Right lung (tissue), 5 donors: ENCODE results near the gene HHATL. TPM values are rescaled to one million over a fixed set of nuclear protein-coding genes. Genes with fewer than 3 reads are reported as not detected.

Experiments
- DNase-seq, 2 donors: peaks; one replicate each; pipeline ENCODE4 v3.0.0-alpha.2; 2013
- polyA plus RNA-seq, 5 donors: library from polyadenylated mRNA; unstranded; fragments of 120-200 nt; gene quantifications; one replicate each; pipeline versions ENCODE4 v1.2.1 to v1.2.3, GENCODE V29; 2013; ENCODE audit warnings: inconsistent platforms in 1 of 5, low replicate concordance in 1 of 5; ENCODE audit not compliant: insufficient read length in 5 of 5, insufficient read depth in 1 of 5

Gene HHATL
- polyA plus RNA-seq, 5 donors = 0.84 to 3.0 (median 1.6) TPM; not detected in 1

DNA sequence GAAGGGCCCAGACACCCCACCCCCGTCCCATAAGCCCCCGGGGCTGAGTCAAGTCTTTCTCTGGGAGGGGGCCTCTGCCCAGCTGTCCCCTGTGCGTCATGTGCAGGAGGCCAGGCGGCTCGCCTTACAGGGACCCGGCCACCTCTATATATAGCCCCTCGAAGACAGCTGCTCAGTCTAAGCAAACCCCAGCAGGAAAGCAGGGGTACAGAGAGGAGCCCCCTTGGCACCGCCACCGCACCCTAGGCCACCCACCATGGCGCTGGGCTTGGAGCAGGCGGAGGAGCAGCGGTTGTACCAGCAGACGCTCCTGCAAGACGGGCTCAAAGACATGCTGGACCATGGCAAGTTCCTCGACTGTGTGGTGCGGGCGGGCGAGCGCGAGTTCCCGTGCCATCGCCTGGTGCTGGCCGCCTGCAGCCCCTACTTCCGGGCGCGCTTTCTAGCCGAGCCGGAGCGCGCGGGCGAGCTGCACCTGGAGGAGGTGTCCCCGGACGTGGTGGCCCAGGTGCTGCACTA, 17.2 kb downstream of the HHATL start, which contains the start of gene KLHL40:
TSS of gene KLHL40 (plus strand) at position 175 of the 519 bp plus-strand sequence. CDS start at position 257, 82 bp downstream.
- no peak for DNase-seq

DNA sequence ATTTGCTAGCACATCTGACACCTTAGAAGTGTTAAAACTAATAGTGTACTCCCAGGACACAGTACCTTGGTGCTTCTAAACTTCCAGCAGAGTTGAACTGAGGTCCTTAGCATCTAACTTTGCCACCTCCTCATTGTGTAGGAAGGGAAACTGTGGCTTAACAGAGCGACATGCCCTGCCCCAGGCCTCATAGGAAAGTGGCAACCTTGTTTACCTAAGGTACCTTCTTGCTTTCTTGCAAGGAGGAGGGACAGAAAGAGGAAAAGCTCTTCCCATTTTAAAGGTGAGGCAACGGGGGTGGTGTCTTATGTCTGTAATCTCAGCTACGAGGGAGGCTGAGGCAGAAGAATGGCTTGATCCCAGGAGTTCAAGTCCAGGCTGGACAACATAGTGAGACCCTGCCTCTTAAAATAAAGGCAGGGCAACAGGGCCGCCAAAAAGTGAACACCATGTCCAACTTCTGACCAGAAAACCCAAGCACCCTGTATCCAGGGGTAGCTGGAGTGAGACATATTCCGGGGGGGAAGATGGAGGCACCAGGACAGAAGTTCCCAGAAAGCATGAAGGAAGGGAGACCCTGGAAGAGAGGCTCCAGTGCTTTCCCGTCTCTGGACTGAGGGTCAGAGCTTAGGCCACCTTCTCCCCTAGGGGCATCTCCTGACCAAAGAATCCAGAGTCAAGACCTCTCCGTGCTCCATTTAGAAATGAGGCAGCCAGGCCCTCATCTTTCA, 17.8 kb downstream of the HHATL start:
- no peak for DNase-seq

DNA sequence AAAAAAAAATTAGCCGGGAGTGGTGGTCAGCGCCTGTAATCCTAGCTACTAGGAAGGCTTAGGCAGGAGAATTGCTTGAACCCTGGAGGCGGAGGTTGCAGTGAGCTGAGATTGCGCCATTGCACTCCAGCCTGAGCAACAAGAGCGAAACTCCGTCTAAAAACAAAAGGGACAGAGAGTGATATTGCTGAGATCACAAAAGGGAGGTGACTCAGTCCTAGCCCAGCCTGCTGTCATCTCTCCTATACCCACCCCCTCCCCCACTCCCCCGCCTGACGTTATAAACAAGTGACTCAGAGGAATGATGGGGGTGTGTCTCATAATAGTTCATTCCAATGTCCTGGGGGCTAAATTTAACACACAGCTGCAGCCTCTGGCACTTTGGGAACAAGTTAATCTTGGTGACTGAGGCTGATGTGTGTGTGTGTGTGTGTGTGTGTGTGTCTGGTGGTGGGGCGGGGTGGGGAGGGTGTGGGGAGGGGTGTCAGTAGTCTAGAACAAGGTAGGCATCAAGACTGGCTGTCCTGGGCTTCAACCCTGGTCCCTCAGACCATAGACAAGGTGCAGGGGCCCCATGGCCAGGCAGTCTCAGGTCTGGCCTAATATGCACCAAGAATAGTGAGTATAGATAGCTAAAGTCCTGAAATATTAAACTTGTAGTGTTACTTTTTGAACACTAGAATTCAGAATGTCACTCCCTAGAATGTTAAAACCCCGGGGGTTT, 18.6 kb downstream of the HHATL start:
- DNase-seq = no peak

DNA sequence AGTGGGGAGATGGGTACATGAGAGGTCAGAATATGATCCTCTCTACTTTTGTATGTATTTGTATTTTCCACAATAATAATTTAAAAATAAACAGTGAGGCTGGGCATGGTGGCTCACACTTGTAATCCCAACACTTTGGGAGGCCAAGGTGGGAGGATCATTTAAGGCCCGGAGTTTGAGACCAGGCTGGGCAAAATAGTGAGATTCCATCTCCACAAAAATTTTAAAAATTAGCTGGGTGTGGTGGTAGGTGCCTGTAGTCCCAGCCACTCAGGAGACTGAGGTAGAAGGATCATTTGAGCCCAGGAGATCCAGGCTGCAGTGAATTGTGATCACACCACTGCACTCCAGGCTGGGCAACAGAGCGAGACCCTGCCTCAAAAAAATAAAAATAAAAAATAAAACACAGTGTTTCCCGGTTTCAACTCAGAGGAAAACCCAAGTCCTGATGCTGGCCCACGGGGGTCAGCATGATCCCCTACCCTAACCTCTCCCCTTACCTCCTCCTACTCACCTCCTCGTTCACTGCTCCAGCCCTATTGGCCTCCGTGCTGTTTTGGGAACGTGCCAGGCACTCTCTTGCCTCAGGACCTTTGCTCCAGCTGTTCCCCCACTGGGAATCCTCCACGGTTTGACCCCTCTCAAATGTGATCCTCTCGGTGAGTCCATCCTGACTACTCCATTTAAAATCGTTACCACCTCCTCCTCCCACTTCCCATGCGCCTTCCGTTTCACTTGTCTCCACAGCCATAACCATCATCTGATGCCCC, 20.1 kb downstream of the HHATL start:
- DNase-seq = no peak

DNA sequence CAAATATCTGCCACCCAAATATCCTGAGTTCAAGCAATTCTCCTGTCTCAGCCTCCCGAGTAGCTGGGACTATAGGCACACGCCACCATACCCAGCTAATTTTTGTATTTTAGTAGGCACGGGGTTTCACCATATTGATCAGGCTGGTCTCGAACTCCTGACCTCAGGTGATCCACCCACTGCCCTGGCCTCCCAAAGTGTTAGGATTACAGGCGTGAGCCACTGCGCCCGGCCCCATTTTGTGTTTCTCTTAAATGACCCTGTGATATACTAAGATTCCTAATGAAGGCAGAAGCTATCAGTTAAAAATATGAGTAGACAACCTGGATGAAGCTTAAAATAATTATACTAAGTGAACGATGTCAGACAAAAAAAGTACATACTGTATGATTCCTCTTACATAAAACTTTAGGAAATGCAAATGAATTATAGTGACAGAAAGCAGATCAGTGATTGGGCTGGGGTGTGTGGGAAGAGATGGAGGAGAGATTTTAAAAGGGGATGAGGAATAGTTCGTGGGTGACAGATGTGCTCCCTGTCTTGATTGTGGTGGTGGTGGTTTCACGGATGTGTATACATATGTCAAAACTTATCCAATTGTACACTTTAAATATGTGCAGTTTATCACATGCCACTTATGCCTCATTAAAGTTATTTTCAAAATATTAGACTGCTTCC, 21.1 kb downstream of the HHATL start:
- no peak for DNase-seq

DNA sequence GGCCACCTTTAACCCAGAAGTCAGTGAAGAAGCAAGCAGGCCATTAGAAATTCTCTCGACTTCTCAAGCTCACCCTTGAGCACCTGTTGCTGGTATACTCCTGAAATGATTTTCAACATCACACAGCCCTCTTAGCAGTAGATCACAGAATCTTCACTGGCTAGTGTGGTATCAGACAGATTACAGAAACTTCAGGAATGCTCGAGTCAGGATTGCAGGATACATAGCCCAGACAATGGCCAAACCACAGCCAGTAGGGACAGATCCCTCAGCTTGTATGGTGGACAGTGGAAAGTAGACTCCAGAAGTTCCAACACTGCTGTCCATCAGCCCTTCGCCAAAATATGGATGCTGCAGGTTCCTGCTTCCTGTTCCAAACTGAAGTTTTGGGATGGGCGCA, 21.8 kb downstream of the HHATL start:
- no peak for DNase-seq

DNA sequence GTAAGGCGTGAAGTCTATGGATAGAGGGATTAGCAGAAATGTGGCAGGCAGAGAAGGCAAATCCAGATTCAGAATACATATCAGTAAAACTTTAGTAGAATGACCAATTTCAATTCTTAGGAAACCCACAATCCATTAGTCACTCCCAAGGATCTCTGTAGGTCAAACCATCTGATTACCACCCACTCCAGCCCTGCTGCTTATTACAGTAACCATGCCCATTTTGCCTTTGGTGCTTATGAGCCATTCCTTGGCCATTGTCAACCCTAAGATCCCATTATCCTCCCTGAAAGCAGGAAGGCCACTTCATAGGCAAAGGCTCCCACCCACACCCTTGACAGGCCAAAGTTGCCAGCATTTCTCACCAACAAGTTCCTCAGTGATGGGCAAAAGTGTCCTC, 22.3 kb downstream of the HHATL start:
- DNase-seq = no peak

DNA sequence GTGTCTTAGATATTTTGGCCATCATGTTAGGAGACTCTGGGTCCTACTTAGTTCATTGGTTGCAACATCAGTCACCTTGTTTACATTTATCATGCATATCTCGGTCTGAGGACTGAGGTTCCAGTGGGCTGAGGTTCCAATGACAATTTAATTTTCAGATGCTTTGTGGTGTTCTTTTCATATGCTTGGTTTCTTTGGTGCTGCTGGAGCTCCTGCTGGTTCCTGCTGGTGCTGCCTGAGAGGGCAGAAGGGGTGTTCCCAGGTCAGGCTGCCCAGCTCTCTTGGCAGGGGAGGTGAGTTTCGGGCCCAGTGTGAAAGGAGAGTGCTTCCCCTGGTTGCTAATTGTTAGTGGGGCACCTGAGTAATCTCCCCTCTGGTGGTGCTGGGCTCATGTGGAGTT, 24.2 kb downstream of the HHATL start:
- no peak for DNase-seq

DNA sequence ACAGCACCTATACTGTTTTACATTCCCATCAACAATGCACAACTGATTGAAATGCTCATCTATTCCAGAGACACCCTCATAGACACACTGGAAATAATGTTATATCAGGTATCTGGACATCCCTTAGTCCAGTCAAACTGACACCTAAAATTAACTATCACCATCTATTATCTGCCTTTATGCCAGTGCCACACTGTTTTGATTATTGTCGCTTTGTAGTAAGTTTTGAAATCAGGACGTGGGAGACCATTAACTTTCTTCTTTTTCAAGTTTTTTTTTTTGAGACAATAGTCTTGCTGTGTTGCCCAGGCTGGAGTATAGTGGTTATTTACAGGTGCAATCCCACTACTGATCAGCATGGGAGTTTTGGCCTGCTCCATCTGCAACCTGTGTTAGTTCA, 26.7 kb downstream of the HHATL start:
- DNase-seq = no peak

DNA sequence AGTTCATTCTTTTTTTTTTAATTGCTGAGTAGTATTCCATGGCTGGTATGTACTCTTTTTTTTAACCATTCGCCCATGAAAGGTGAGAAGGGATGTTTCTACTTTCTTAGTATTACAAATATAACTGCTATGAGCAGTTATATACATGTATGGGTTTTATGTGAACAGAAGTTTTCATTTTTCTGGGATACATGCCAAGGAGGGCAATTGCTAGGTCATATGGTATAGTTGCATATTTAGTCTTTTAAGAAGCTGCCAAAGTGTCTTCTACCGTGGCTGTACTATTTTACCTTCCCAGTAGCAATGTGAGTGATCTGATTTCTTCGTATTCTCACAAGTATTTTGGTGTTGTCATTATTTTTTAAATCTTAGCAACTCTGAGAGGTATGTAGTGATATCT, 28.5 kb downstream of the HHATL start:
- no peak for DNase-seq

DNA sequence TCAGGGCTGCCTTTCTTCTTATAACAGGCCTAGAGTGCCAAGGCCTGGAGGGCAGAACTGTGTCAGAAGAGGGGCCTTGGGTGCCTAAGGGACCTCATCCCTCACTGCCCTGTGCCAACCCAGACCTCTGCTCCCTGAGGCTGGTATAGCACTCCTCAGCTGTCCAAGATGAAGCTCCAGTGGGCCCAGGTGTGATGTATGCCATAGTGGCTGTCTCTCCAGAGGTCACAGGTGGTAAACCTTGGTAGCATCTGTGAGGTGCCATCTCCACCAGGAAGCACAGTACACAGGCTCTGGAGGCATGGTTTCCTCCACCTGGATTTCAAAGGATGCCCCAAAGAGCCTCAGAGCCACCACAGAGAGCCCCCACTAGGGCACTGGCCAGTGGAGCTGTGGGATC, 29.5 kb downstream of the HHATL start:
- no peak for DNase-seq

DNA sequence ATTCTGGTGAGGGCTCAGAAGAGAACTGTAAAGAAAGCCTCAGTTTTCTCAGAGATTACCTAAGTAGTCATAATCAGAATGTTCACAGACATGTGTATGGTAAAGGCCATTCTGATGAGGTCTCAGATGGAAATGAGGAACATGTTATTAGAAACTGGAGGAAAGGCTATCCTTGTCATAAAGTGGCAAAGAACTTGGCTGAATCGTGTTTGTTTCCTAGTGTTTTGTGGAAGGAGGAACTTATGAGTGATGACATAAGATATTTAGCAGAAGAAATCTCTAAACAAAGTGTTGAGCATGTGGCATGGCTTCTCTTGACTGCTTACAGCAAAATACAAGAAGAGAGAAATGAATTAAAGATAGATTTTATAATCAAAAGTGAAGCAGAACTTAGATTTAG, 30.1 kb downstream of the HHATL start:
- DNase-seq = no peak

DNA sequence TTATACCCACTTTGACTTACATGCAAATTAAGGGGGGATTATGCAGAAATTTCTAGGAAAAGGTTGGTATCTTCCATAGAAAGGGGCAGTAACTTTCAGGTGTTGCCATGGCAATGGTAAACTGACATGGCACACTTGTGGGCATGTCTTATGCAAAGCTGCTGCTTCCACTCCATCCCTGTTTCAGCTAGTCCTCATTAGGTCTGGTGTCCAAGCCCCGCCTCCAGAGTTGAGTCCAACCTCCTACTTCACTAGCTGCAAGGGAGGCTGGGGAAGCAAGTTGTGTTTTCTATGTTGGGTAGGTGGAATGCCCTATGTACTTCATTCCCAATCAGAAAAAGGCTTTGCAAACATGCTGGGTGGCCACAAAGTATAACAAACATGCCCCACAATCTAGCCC, 31.9 kb downstream of the HHATL start:
- no peak for DNase-seq

DNA sequence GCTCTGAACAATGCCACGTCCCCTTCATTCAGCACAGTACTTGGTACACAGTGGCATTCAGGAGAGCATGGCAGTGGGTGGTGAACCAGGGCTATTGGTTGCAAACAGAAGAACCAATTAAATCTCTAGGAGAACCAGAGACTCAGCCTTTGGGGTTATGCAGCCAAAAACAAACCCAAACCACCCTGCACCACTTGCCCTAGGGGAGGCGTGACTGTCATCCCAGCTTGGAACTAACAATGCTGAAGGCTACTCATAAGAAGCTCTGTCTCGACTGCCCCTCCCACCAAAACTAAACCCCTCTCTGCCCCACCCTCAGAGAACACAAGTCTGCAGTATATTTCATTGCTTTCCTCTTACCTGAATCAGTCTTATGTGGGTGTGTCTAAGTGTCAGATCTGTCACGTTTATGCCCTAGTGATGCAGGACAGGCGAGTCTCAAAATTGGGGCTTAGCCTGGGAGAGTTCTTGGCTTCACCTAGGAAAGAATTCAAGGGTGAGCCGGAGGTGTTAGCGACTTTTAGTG, 32.5 kb downstream of the HHATL start:
- DNase-seq = no peak

DNA sequence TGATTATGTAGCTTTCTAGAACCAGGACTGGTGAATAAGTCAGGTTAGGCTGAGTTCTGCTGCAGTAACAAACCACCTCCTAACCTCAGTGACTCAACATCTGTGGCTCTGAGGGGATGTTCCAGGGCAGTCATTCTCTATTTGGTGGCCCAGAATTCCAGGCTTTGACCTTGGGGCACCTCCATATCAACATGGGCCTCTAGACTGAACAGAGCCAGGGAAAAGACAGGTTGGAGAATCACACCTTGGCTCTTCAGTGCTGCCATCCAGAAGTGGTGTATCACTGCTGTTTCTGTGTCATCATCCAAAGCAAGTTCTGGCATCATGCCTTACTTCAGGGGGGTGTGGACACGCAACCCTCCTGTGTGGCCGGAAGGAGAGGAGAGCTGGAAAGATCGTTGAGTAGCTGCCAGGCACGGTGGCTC, 33.8 kb downstream of the HHATL start:
- DNase-seq = no peak

DNA sequence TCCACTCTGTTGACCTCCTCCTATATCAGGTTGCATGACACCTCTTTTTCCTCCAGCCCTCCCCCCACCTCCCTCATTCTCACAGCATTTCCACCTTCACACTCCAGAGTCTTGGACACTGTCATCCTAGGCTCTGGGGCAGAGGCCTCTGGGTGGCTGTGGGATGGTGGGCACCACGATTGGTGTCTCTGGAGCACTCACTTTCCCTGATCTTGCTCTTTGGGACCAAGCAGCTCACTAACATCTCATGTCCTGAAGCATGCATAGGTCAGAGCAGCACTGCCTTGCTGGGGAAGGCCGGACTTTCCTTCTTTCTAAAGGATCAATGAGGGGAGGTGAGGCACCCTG, 34.2 kb downstream of the HHATL start:
- no peak for DNase-seq

DNA sequence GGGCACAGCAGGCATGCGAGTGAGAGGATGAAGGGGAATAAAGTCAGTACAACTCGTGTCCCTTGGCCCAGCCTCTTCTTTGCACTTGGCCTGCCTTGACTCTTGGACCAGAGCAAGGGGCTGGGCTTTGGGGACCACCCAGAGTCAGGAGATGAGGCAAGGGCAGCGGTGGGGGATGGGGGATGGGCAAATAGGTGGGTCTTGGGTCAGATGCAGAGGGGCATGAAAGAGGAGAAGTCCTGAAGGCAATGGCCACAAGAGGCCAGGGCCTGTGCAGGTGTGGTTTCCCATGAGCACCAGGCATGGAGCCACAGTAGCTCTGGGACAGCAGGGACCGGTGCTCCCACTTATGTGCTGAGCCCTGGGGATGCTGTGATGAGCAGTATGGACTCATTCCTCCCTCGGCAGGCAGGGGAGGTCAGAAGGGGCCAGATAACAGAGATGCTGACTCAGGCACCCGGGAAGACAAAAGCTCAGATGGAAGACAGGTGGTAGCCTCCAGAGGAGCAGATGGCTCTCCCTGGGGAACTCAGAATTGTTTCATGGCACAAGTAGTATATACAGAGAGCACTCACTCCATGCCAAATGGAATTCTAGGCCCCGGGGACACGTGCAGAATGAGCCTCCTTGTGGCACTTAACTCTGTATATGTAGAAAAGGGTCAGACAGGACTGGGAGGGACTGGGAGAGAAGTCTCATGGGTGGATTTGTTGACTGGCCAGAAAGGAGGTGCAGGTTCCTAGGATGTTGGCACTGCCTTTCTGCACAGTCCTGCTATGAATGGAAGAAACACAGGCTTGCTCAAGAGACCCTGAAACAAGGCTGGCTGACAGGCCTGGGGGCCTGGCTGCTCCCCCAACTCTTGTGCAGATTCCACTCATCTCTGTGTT, 34.8 kb downstream of the HHATL start:
- DNase-seq = no peak

DNA sequence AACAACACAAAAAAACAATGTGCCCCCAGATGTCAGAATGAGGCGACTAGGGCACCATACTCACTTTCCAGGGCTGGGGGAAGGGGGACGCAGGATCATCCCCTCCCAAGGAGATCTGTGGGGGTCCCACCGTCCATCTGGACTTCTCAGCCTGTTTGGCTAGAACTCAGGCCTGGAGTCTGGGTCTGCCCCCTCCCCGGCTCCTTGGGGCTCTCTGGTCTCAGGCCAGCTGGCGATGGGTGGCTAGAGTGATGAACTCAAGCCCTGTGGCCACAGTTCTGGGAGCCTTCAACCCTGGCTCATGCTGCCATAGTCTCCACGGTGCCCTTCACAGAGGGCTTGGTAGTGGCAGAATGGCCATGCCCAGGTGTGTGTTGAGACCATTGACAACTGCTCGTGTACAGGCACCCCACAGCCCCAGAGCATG, 35.5 kb downstream of the HHATL start:
- DNase-seq = no peak

DNA sequence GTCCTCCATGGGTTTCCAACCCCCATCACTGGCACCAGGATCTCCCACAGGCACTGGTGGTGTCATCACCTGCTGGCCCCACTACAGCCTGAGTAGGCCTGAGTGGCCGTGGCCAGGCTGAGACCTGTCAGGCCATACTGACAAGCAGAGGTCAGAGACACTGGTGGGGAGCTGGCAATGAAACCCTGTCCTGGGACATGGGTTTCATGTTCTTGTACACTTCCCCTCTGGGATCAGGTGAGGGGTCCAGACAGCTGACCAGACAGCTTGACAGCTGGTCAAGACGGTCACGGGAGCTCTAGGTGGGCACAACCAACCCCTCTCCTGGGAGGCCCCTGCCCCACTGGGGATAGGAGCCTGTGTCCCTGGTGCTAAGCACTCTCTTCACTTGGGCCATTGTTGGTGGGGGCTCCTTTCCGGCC, 36.0 kb downstream of the HHATL start:
- no peak for DNase-seq

DNA sequence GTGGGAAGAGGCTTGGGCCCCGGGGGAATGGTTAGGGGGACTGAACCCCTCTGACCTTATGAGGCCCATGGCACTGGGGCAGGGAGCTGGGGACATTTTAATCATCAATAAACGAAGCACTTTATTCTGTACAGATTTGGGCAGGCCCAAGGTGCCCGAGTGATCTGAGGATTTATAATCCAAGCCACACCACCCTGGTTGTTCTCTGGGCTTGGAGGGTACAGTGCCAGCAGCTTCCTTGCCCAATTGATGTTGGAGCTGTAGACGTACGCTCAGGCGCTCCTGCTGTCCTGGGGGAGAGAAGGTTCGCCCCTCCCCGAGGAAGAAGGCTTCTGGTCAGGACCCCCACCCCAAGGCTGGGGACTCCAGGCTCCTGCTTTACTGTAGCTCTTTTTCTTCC, 36.6 kb downstream of the HHATL start:
- DNase-seq = no peak
